Spleen (tissue), 11 donors: ENCODE data around the gene FAAP20. TPM values are rescaled to one million over a fixed set of nuclear protein-coding genes. Genes with fewer than 3 reads are reported as not detected.

Source experiments
- DNase-seq: peaks from one replicate; pipeline ENCODE4 v3.0.0-alpha.2; 2020
- H3K27ac ChIP-seq, 8 donors: fragments of 200-600 bp; sonication (generic) in 7 of 8; 1 replicate in 4 of 8; 2 replicates in 4 of 8; pipeline versions ENCODE4 v1.5.0 to v1.8.0; 2016 to 2021; ENCODE audit warnings: inconsistent platforms in 4 of 8, mild to moderate bottlenecking in 4 of 8, moderate library complexity in 1 of 8
- H3K27me3 ChIP-seq, 7 donors: fragments of 200-600 bp; sonication (generic) in 6 of 7; replicated peaks in 1 of 7; 1 replicate in 4 of 7; 2 replicates in 3 of 7; pipeline versions ENCODE4 v1.5.0 to v1.8.0; 2016 to 2021; ENCODE audit warnings: inconsistent platforms in 3 of 7, mild to moderate bottlenecking in 1 of 7
- H3K36me3 ChIP-seq, 6 donors: fragments of 200-600 bp; sonication (generic) in 5 of 6; 1 replicate in 4 of 6; 2 replicates in 2 of 6; pipeline versions ENCODE4 v1.5.0 to v1.8.0; 2016 to 2021; ENCODE audit warnings: inconsistent platforms in 2 of 6
- H3K4me1 ChIP-seq, 6 donors: fragments of 200-600 bp; sonication (generic) in 5 of 6; 1 replicate in 3 of 6; 2 replicates in 3 of 6; pipeline versions ENCODE4 v1.5.0 to v1.8.0; 2016 to 2021; ENCODE audit warnings: inconsistent platforms in 3 of 6
- H3K4me3 ChIP-seq, 8 donors: fragments of 200-600 bp; sonication (generic) in 7 of 8; 1 replicate in 4 of 8; 2 replicates in 4 of 8; pipeline versions ENCODE4 v1.5.0 to v1.8.0; 2016 to 2021; ENCODE audit warnings: inconsistent platforms in 4 of 8, mild to moderate bottlenecking in 4 of 8, moderate library complexity in 2 of 8
- H3K9me3 ChIP-seq, 8 donors: fragments of 200-600 bp; sonication (generic) in 7 of 8; 1 replicate in 4 of 8; 2 replicates in 4 of 8; pipeline versions ENCODE4 v1.5.0 to v1.8.0; 2016 to 2021; ENCODE audit warnings: inconsistent platforms in 4 of 8
- POLR2A ChIP-seq, 3 donors: fragments of 450-650 bp; IDR thresholded peaks; one replicate each; pipeline ENCODE4 v1.5.1; 2017; ENCODE audit warnings: antibody characterized with exemption in 3 of 3, mild to moderate bottlenecking in 1 of 3
- POLR2AphosphoS5 ChIP-seq, 3 donors: sonication (generic); formaldehyde crosslinking; IDR thresholded peaks; one replicate each; pipeline ENCODE4 v1.5.1; 2017; ENCODE audit warnings: antibody characterized with exemption in 3 of 3
- WGBS, 5 donors: extraction: QIAGEN DNeasy Blood & Tissue Kit in 3 of 5; methylation state at CpG; one replicate each; pipeline versions ENCODE4 v1.1.5 to v1.1.7; 2013 to 2018; 5-methylcytosine and 5-hydroxymethylcytosine counted together
- intact Hi-C: fragments of 100-400 bp; cut with DNase I; formaldehyde crosslinking; loops from one replicate; pipeline ENCODE4 v1.15.0; 2023; ENCODE audit warnings: low total_unique reads
- polyA plus RNA-seq, 3 donors: library from polyadenylated mRNA; stranded (reverse); fragments of 200-250 nt; gene quantifications; one replicate each; pipeline ENCODE4 v1.2.1, GENCODE V29; 2013
- total RNA-seq, 7 donors: library from RNA; depleted of rRNA in 3 of 7; stranded (reverse); fragments of >200 nt in 3 of 7; fragmentation: NEBNext Ultra II Directional in 4 of 7; extraction: Animal tissue kit (Norgen Biotek cat#: 25700) in 4 of 7; gene quantifications; one replicate each; pipeline versions ENCODE4 v1.1.0 to v1.2.1, GENCODE V29; 2016 to 2021
- TF ChIP-seq, protein P1 (sequence below), 11 experiments: fragments of 200-600 bp in 7 of 11; fragments of 450-650 bp in 4 of 11; sonication (generic) in 4 of 11; IDR thresholded peaks in 8 of 11; conservative IDR thresholded peaks in 3 of 11; 1 replicate in 7 of 11; 2 replicates in 4 of 11; pipeline versions ENCODE4 v1.4.0 to v1.8.0; 2016 to 2021; ENCODE audit warnings: antibody characterized with exemption in 11 of 11, inconsistent platforms in 4 of 11, mild to moderate bottlenecking in 1 of 11
- donor health status: healthy with polysubstance abuse.
- donor health status: DM: no; HTN: no; CAD: no; lungs with moderate emphysema.
- donor health status: DM: no; HTN: no; CAD: no.
- donor health status: Bipolar disorder and iron deficiency.
- donor health status: healthy.
- donor health status: DM: no; HTN: no; CAD: no.
- donor health status: DM: yes; HTN: yes; CAD: no.

FAAP20 gene
- total and polyA plus RNA-seq, 10 donors = 20.6 to 113 (median 52.0) TPM

DNA sequence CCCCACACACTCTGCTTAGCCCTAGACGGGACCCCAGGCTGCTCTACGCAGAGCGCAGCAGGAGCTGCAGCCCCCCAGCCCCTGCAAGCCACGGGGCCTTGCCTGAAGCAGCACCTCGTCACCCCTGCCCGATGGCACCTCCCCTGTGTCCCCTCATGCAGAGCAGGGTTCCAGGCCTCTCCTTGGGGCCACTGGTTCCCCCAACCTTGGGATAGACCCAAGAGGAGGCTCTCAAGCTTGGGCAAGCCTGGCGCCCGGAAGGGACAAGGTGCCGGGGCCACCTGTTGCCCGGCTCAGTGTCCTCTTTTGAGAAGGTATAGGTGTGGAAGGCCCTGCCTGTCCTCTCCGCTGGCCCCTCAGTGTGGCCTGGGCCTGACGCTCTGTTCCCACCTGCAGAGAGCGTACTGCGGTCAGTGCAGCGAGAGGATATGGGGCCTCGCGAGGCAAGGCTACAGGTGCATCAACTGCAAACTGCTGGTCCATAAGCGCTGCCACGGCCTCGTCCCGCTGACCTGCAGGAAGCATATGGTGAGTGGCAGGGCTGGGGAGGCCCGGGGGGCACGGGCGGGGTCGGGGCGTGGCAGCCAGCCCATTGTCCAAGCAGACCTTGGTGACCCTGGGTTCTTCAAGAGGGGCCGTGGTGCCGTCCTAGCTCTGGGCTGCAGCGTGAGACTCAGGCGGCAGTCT, 50.6 kb downstream of the FAAP20 start:
- Histone ChIP-seq H3K9me3 (no peaks in the 10 kb centered on the region), H3K4me3 (no peak overlapping the region), H3K27me3 (no peaks in the 10 kb centered on the region), H3K36me3 (peaks cover 0 to 44% (median 20%) of the 10 kb centered on the region in 6 donors), H3K27ac (peak overlapping the region in 2 of 8 donors; percentile 82 to 90), H3K4me1 (peaks cover 0 to 64% (median 18%) of the 10 kb centered on the region in 6 donors)
- intact Hi-C loops = no loop called here
- TF ChIP-seq POLR2A (IDR thresholded peaks at IDR 0.05) (no peak), POLR2AphosphoS5 (IDR thresholded peaks at IDR 0.05) (no peak)
- TF ChIP-seq, protein P1, sequence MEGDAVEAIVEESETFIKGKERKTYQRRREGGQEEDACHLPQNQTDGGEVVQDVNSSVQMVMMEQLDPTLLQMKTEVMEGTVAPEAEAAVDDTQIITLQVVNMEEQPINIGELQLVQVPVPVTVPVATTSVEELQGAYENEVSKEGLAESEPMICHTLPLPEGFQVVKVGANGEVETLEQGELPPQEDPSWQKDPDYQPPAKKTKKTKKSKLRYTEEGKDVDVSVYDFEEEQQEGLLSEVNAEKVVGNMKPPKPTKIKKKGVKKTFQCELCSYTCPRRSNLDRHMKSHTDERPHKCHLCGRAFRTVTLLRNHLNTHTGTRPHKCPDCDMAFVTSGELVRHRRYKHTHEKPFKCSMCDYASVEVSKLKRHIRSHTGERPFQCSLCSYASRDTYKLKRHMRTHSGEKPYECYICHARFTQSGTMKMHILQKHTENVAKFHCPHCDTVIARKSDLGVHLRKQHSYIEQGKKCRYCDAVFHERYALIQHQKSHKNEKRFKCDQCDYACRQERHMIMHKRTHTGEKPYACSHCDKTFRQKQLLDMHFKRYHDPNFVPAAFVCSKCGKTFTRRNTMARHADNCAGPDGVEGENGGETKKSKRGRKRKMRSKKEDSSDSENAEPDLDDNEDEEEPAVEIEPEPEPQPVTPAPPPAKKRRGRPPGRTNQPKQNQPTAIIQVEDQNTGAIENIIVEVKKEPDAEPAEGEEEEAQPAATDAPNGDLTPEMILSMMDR (IDR thresholded peaks at IDR 0.05 in 8 of 11, conservative IDR thresholded peaks at IDR 0.05 in 3 of 11) = no peak
- DNase-seq = no peak
- 81 to 93% (median 89%) methylated on average over 21 to 30 of the region's 30 CpGs for WGBS, 5 donors

DNA sequence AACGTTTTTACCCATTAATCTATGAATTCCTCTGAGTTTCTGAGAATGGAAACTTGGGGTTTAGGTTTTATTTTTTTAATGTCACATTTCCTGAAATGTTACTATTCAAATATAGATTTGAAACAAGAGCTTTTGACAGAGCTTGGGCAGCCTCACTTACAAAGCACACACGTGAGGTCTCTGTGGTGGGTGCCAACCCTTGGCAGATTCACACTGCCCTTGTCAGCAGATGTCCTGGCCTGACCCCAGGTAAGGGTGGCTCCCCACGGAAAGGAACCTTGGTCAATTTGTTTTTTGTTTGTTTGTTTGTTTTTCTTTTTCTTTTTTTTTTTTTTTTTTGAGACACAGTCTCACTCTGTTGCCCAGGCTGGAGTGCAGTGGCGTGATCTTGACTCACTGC, 53.5 kb downstream of the FAAP20 start:
- H3K4me3 ChIP-seq = no peak overlapping the region
- peaks cover 0 to 52% (median 10%) of the 10 kb centered on the region in 6 donors for H3K36me3 ChIP-seq
- H3K4me1 ChIP-seq = peaks cover 0 to 43% (median 12%) of the 10 kb centered on the region in 6 donors
- WGBS, 5 donors = 78 to 84% (median 81%) methylated on average over 4 of the region's 4 CpGs
- TF ChIP-seq, protein P1 (IDR thresholded peaks at IDR 0.05 in 8 of 11, conservative IDR thresholded peaks at IDR 0.05 in 3 of 11) = no peak
- no peak for TF ChIP-seq POLR2AphosphoS5 (IDR thresholded peaks at IDR 0.05)
- no peak for TF ChIP-seq POLR2A (IDR thresholded peaks at IDR 0.05)
- no peak for DNase-seq
- no peak overlapping the region for H3K27ac ChIP-seq
- intact Hi-C loops = no loop called here
- H3K9me3 ChIP-seq = no peaks in the 10 kb centered on the region
- H3K27me3 ChIP-seq = no peaks in the 10 kb centered on the region

Other genes starting within 250 kb of the FAAP20 start
- under 1 TPM in 3 of 7 donors, not detected in 4; 0.10 to 0.32 (median 0.27) TPM for gene CFAP74, start 191.0 kb downstream of the FAAP20 start, total RNA-seq
- under 1 TPM; 0.03 to 0.18 (median 0.09) TPM for gene CFAP74, start 191.0 kb downstream of the FAAP20 start, polyA plus RNA-seq
- 1 to 10 TPM in 2 of 7 donors, under 1 TPM in 3, not detected in 2; 0.40 to 1.2 (median 0.94) TPM for gene GABRD, start 175.4 kb downstream of the FAAP20 start, total RNA-seq
- 1 to 10 TPM in 1 of 3 donors, under 1 TPM in 1, not detected in 1; 0.35 to 1.1 TPM for gene GABRD, start 175.4 kb downstream of the FAAP20 start, polyA plus RNA-seq
- gene PRKCZ, start 144.4 kb downstream of the FAAP20 start, total RNA-seq = 10 to 100 TPM; 19.5 to 61.8 (median 38.7) TPM
- gene PRKCZ, start 144.4 kb downstream of the FAAP20 start, polyA plus RNA-seq = 10 to 100 TPM; 17.6 to 35.8 (median 32.3) TPM
- gene SKI, start 33.5 kb upstream of the FAAP20 start, total RNA-seq = 10 to 100 TPM; 47.4 to 100.0 (median 64.0) TPM
- 10 to 100 TPM in 1 of 3 donors, 1 to 10 TPM in 2; 4.4 to 16.8 (median 6.5) TPM for gene SKI, start 33.5 kb upstream of the FAAP20 start, polyA plus RNA-seq
- 10 to 100 TPM in 2 of 7 donors, 1 to 10 TPM in 5; 5.9 to 13.5 (median 8.4) TPM for gene MORN1, start 196.8 kb upstream of the FAAP20 start, total RNA-seq
- 1 to 10 TPM; 1.9 to 5.8 (median 2.2) TPM for gene MORN1, start 196.8 kb upstream of the FAAP20 start, polyA plus RNA-seq
- 100 to 1,000 TPM in 3 of 7 donors, 10 to 100 TPM in 4; 70.1 to 131 (median 91.8) TPM for gene RER1, start 197.1 kb upstream of the FAAP20 start, total RNA-seq
- 10 to 100 TPM; 51.1 to 77.0 (median 68.7) TPM for gene RER1, start 197.1 kb upstream of the FAAP20 start, polyA plus RNA-seq
- 10 to 100 TPM; 10.2 to 18.9 (median 16.3) TPM for gene PEX10, start 217.8 kb upstream of the FAAP20 start, total RNA-seq
- gene PEX10, start 217.8 kb upstream of the FAAP20 start, polyA plus RNA-seq = 10 to 100 TPM; 12.5 to 19.1 (median 13.0) TPM